HEK293 (cell line): ENCODE data around the gene CLN6.
A peak's percentile ranks its signal among the peaks of the same experiment; 100 is the strongest.

Experiments
- CTCF ChIA-PET: fragments of 350-600 bp; formaldehyde crosslinking; extraction: SDS; loops from one replicate; lab custom pipeline; 2021; ENCODE audit warnings: antibody characterized with exemption; lab: Yijun Ruan, JAX
- POLR2A ChIA-PET: fragments of 300-600 bp; formaldehyde crosslinking; extraction: SDS; loops from one replicate; lab custom pipeline; 2020; ENCODE audit warnings: antibody characterized with exemption, inconsistent platforms; lab: Yijun Ruan, JAX
- H3K27ac ChIP-seq: fragments of 200-500 bp; sonication (Bioruptor generic); 2 replicates; pipeline ENCODE4 v1.5.1; 2014; ENCODE audit warnings: low read depth, low read length, control low read depth, inconsistent platforms; ENCODE audit errors: extremely low read depth
- H3K36me3 ChIP-seq, 2 experiments: fragments of 200-500 bp in 1 of 2; sonication (Bioruptor generic) in 1 of 2; 1 replicate in 1 of 2; 2 replicates in 1 of 2; pipeline ENCODE4 v1.5.1; 2014 to 2017; ENCODE audit warnings: inconsistent platforms in 2 of 2, low read length in 2 of 2; ENCODE audit not compliant: control insufficient read depth in 2 of 2, insufficient read depth in 1 of 2
- H3K4me1 ChIP-seq: fragments of 200-500 bp; sonication (Bioruptor generic); 2 replicates; pipeline ENCODE4 v1.5.1; 2014; ENCODE audit warnings: mild to moderate bottlenecking, low read length, inconsistent platforms; ENCODE audit not compliant: control insufficient read depth, insufficient read depth
- H3K4me3 ChIP-seq: 2 replicates; pipeline ENCODE4 v1.5.1; 2011; ENCODE audit warnings: low read depth, mild to moderate bottlenecking, control low read depth, low read length, moderate library complexity
- H3K9me3 ChIP-seq: fragments of 200-500 bp; sonication (Bioruptor generic); 2 replicates; pipeline ENCODE4 v1.5.1; 2014; ENCODE audit warnings: low read depth, low read length, inconsistent platforms; ENCODE audit not compliant: control insufficient read depth, insufficient read depth
- GLIS1 ChIP-seq: fragments of 450-650 bp; formaldehyde crosslinking; IDR thresholded peaks from 2 replicates; pipeline ENCODE4 v1.5.1; 2016; ENCODE audit warnings: missing biosample characterization, missing genetic modification characterization
- PRDM1 ChIP-seq: fragments of 450-650 bp; formaldehyde crosslinking; IDR thresholded peaks from 2 replicates; pipeline ENCODE4; 2016; ENCODE audit warnings: missing biosample characterization, missing genetic modification characterization
- ZIC2 ChIP-seq: fragments of 450-650 bp; formaldehyde crosslinking; IDR thresholded peaks from 2 replicates; pipeline ENCODE4 v1.5.1; 2016; ENCODE audit warnings: missing biosample characterization, missing genetic modification characterization
- ZNF121 ChIP-seq: fragments of 450-650 bp; formaldehyde crosslinking; IDR thresholded peaks from 2 replicates; pipeline ENCODE4 v1.5.1; 2016; ENCODE audit warnings: missing biosample characterization, missing genetic modification characterization
- ZNF133 ChIP-seq: fragments of 450-650 bp; formaldehyde crosslinking; IDR thresholded peaks from 2 replicates; pipeline ENCODE4 v1.5.1; 2016; ENCODE audit warnings: missing biosample characterization, missing genetic modification characterization
- ZNF221 ChIP-seq: fragments of 450-650 bp; formaldehyde crosslinking; IDR thresholded peaks from 2 replicates; pipeline ENCODE4 v1.5.1; 2017; ENCODE audit warnings: missing biosample characterization, missing genetic modification characterization, borderline replicate concordance
- ZNF223 ChIP-seq: fragments of 450-650 bp; formaldehyde crosslinking; IDR thresholded peaks from 2 replicates; pipeline ENCODE4 v1.5.1; 2016; ENCODE audit warnings: missing biosample characterization, missing genetic modification characterization
- ZNF274 ChIP-seq, 2 experiments: fragments of 200-500 bp in 1 of 2; fragments of 450-650 bp in 1 of 2; sonication (Bioruptor generic) in 1 of 2; formaldehyde crosslinking in 1 of 2; IDR thresholded peaks; 2 replicates each; pipeline versions ENCODE4 v1.5.1 to v1.6.1; 2014 to 2016; ENCODE audit warnings: borderline replicate concordance in 1 of 2, inconsistent platforms in 1 of 2, low read length in 1 of 2, missing biosample characterization in 1 of 2, missing genetic modification characterization in 1 of 2
- ZNF544 ChIP-seq: fragments of 450-650 bp; formaldehyde crosslinking; IDR thresholded peaks from 2 replicates; pipeline ENCODE4 v1.5.0; 2017; ENCODE audit warnings: missing biosample characterization, missing genetic modification characterization
- ZNF571 ChIP-seq: fragments of 450-650 bp; formaldehyde crosslinking; IDR thresholded peaks from 2 replicates; pipeline ENCODE4 v1.5.0; 2017; ENCODE audit warnings: missing biosample characterization, missing genetic modification characterization
- ZNF623 ChIP-seq: fragments of 450-650 bp; formaldehyde crosslinking; IDR thresholded peaks from 2 replicates; pipeline ENCODE4 v1.5.1; 2016; ENCODE audit warnings: missing biosample characterization, missing genetic modification characterization
- ZNF624 ChIP-seq: fragments of 450-650 bp; formaldehyde crosslinking; IDR thresholded peaks from 2 replicates; pipeline ENCODE4 v1.5.1; 2017; ENCODE audit warnings: missing biosample characterization, missing genetic modification characterization
- ZNF701 ChIP-seq: fragments of 450-650 bp; formaldehyde crosslinking; IDR thresholded peaks from 2 replicates; pipeline ENCODE4 v1.5.1; 2016; ENCODE audit warnings: missing biosample characterization, missing genetic modification characterization
- ZNF777 ChIP-seq: fragments of 450-650 bp; formaldehyde crosslinking; IDR thresholded peaks from 2 replicates; pipeline ENCODE4 v1.5.1; 2017; ENCODE audit warnings: missing biosample characterization, missing genetic modification characterization, borderline replicate concordance
- ZSCAN16 ChIP-seq: fragments of 450-650 bp; formaldehyde crosslinking; IDR thresholded peaks from 2 replicates; pipeline ENCODE4 v1.5.1; 2016; ENCODE audit warnings: missing biosample characterization, missing genetic modification characterization
- TF ChIP-seq, protein P1 (sequence below): fragments of 450-650 bp; formaldehyde crosslinking; IDR thresholded peaks from 2 replicates; pipeline ENCODE4 v1.5.1; 2016; ENCODE audit warnings: missing biosample characterization, missing genetic modification characterization
- TF ChIP-seq, protein P2 (sequence below): fragments of 450-650 bp; formaldehyde crosslinking; IDR thresholded peaks from 2 replicates; pipeline ENCODE4 v1.5.1; 2016; ENCODE audit warnings: missing biosample characterization, missing genetic modification characterization, borderline replicate concordance
- TF ChIP-seq, protein P3 (sequence below): fragments of 450-650 bp; formaldehyde crosslinking; IDR thresholded peaks from 2 replicates; pipeline ENCODE4 v1.5.1; 2017; ENCODE audit warnings: missing biosample characterization, missing genetic modification characterization
- TF ChIP-seq, protein P4 (sequence below): fragments of 450-650 bp; formaldehyde crosslinking; IDR thresholded peaks from 2 replicates; pipeline ENCODE4 v1.5.1; 2017; ENCODE audit warnings: missing biosample characterization, missing genetic modification characterization
- TF ChIP-seq, protein P5 (sequence below): fragments of 450-650 bp; formaldehyde crosslinking; optimal IDR thresholded peaks from 2 replicates; pipeline ENCODE3; 2016; ENCODE audit warnings: missing biosample characterization, mild to moderate bottlenecking, missing genetic modification characterization

CLN6 gene

DNA sequence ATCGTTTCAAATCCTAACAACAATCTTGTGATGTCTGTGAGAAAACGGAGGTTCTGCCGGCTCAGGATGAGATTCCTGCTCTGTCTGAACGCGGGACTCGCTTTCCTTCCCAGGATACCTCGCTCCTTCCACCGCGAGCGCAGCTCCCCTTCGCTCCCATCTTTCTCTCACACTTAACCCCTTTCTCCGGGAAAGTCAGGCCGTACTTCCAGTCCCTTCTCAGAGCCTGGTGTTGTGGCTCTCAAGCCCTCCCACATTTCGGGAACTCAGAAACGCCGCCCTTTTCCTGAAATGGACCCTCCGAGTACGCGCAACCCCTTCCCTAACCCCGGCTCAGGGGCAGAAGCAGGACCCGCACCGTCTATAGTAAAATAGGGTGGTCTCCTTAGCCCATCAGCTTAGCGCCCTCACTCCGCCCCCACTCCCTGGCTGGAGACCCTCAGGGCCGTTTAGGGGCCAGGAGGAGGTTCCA is 47.6 kb upstream of the CLN6 start:
- ChIA-PET CTCF (interaction anchor here (0.7 to 3.8 kb wide), 4 partner anchors 13 to 501 kb away, joined by 3 to 19 read pairs (median 6); no protein-coding TSS in a partner anchor), POLR2A (interaction anchor here (0.6 to 1.5 kb wide), 18 partner anchors 8 to 1735 kb away, joined by 3 to 14 read pairs (median 4); partner anchors contain the start of genes CLN6 and PIAS1)
- Histone ChIP-seq H3K9me3 (no peaks in the 10 kb centered on the region), H3K27ac (peak overlapping the region; percentile 97), H3K36me3 (peaks cover 0 to 9% of the 10 kb centered on the region in 2 experiments; a peak in 1 of 3 replicates), H3K4me1 (peaks cover 14% of the 10 kb centered on the region), H3K4me3 (peak overlapping the region; percentile 95)
- TF ChIP-seq ZNF623 (tag by site-specific recombination) (no peak), PRDM1 (peak; percentile 88), ZNF777 (peak; percentile 97; the same call in 1 of the 2 replicates), ZNF133 (tag by site-specific recombination) (0 out of 2 replicates have a peak, but pooled peaks have one; percentile 7)
- TF ChIP-seq, protein P1, sequence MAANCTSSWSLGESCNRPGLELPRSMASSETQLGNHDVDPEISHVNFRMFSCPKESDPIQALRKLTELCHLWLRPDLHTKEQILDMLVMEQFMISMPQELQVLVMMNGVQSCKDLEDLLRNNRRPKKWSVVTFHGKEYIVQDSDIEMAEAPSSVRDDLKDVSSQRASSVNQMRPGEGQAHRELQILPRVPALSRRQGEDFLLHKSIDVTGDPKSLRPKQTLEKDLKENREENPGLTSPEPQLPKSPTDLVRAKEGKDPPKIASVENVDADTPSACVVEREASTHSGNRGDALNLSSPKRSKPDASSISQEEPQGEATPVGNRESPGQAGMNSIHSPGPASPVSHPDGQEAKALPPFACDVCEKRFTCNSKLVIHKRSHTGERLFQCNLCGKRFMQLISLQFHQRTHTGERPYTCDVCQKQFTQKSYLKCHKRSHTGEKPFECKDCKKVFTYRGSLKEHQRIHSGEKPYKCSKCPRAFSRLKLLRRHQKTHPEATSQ (tag by site-specific recombination), result no peak
- TF ChIP-seq, all 188 proteins: peak for 3

DNA sequence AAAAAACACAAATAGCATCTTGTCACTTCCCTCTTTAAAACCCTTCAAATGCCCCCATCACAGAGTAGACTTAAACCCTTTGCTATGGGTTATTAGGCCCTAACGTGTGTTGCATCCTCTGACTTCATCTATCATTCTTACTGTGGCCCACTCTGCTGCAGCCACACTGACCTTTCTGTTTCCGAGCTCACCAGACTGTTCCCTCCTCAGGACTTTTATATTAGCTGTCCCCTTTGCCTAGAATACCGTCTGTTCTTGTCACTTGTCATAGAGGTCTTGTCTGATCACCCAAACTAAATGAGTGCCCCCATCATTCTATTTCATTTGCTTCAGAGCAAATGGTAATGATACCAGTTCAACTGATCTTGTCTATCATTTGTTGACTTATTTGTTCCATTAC is 47.1 kb upstream of the CLN6 start:
- CTCF ChIA-PET, result interaction anchor here (1.5 to 3.8 kb wide), 3 partner anchors 12 to 30 kb away, joined by 5 to 19 read pairs (median 7); no protein-coding TSS in a partner anchor
- Histone ChIP-seq H3K4me1 (peaks cover 12% of the 10 kb centered on the region), H3K9me3 (no peaks in the 10 kb centered on the region), H3K4me3 (peak overlapping the region; percentile 95), H3K27ac (peak overlapping the region; percentile 97), H3K36me3 (peaks cover 0 to 9% of the 10 kb centered on the region in 2 experiments; a peak in 1 of 3 replicates)
- POLR2A ChIA-PET, result interaction anchor here (0.7 to 1.5 kb wide), 4 partner anchors 24 to 1735 kb away, joined by 3 to 12 read pairs (median 4); partner anchors contain the start of gene CLN6
- TF ChIP-seq, protein P2, sequence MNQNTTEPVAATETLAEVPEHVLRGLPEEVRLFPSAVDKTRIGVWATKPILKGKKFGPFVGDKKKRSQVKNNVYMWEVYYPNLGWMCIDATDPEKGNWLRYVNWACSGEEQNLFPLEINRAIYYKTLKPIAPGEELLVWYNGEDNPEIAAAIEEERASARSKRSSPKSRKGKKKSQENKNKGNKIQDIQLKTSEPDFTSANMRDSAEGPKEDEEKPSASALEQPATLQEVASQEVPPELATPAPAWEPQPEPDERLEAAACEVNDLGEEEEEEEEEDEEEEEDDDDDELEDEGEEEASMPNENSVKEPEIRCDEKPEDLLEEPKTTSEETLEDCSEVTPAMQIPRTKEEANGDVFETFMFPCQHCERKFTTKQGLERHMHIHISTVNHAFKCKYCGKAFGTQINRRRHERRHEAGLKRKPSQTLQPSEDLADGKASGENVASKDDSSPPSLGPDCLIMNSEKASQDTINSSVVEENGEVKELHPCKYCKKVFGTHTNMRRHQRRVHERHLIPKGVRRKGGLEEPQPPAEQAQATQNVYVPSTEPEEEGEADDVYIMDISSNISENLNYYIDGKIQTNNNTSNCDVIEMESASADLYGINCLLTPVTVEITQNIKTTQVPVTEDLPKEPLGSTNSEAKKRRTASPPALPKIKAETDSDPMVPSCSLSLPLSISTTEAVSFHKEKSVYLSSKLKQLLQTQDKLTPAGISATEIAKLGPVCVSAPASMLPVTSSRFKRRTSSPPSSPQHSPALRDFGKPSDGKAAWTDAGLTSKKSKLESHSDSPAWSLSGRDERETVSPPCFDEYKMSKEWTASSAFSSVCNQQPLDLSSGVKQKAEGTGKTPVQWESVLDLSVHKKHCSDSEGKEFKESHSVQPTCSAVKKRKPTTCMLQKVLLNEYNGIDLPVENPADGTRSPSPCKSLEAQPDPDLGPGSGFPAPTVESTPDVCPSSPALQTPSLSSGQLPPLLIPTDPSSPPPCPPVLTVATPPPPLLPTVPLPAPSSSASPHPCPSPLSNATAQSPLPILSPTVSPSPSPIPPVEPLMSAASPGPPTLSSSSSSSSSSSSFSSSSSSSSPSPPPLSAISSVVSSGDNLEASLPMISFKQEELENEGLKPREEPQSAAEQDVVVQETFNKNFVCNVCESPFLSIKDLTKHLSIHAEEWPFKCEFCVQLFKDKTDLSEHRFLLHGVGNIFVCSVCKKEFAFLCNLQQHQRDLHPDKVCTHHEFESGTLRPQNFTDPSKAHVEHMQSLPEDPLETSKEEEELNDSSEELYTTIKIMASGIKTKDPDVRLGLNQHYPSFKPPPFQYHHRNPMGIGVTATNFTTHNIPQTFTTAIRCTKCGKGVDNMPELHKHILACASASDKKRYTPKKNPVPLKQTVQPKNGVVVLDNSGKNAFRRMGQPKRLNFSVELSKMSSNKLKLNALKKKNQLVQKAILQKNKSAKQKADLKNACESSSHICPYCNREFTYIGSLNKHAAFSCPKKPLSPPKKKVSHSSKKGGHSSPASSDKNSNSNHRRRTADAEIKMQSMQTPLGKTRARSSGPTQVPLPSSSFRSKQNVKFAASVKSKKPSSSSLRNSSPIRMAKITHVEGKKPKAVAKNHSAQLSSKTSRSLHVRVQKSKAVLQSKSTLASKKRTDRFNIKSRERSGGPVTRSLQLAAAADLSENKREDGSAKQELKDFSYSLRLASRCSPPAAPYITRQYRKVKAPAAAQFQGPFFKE (tag by site-specific recombination), result no peak
- TF ChIP-seq ZNF701 (tag by site-specific recombination) (no peak), ZNF221 (tag by site-specific recombination) (no peak), GLIS1 (tag by site-specific recombination) (no peak), ZIC2 (no peak), ZSCAN16 (tag by site-specific recombination) (no peak), ZNF133 (tag by site-specific recombination) (no peak), ZNF624 (tag by site-specific recombination) (no peak), ZNF544 (no peak), ZNF571 (tag by site-specific recombination) (no peak), ZNF223 (tag by site-specific recombination) (no peak), ZNF274 (IDR thresholded peaks at IDR 0.05; ENCODE audit: low read length) (no peak), ZNF274 (tag by site-specific recombination; IDR thresholded peaks at IDR 0.05; ENCODE audit: borderline replicate concordance) (no peak), ZNF121 (tag by site-specific recombination) (no peak)
- TF ChIP-seq, protein P3, sequence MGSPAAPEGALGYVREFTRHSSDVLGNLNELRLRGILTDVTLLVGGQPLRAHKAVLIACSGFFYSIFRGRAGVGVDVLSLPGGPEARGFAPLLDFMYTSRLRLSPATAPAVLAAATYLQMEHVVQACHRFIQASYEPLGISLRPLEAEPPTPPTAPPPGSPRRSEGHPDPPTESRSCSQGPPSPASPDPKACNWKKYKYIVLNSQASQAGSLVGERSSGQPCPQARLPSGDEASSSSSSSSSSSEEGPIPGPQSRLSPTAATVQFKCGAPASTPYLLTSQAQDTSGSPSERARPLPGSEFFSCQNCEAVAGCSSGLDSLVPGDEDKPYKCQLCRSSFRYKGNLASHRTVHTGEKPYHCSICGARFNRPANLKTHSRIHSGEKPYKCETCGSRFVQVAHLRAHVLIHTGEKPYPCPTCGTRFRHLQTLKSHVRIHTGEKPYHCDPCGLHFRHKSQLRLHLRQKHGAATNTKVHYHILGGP (tag by site-specific recombination), result no peak
- TF ChIP-seq, protein P1 (tag by site-specific recombination), result no peak
- TF ChIP-seq, protein P4, sequence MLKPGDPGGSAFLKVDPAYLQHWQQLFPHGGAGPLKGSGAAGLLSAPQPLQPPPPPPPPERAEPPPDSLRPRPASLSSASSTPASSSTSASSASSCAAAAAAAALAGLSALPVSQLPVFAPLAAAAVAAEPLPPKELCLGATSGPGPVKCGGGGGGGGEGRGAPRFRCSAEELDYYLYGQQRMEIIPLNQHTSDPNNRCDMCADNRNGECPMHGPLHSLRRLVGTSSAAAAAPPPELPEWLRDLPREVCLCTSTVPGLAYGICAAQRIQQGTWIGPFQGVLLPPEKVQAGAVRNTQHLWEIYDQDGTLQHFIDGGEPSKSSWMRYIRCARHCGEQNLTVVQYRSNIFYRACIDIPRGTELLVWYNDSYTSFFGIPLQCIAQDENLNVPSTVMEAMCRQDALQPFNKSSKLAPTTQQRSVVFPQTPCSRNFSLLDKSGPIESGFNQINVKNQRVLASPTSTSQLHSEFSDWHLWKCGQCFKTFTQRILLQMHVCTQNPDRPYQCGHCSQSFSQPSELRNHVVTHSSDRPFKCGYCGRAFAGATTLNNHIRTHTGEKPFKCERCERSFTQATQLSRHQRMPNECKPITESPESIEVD (tag by site-specific recombination), result no peak
- TF ChIP-seq, protein P5, sequence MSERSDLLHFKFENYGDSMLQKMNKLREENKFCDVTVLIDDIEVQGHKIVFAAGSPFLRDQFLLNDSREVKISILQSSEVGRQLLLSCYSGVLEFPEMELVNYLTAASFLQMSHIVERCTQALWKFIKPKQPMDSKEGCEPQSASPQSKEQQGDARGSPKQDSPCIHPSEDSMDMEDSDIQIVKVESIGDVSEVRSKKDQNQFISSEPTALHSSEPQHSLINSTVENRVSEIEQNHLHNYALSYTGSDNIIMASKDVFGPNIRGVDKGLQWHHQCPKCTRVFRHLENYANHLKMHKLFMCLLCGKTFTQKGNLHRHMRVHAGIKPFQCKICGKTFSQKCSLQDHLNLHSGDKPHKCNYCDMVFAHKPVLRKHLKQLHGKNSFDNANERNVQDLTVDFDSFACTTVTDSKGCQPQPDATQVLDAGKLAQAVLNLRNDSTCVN (tag by site-specific recombination), result no peak
